Measurements from ENCODE around the gene CLPSL1.

CLPSL1 gene

GRCh38 chr6:35765739-35766138 is 15.1 kb upstream of the CLPSL1 start:
- DNase-seq: no peak

- DNase-seq: no peak
Measured at GRCh38 chr6:35769211-35769610, 11.6 kb upstream of the CLPSL1 start.

- DNase-seq: no peak
Measured at GRCh38 chr6:35771343-35771627, 9.5 kb upstream of the CLPSL1 start.

- DNase-seq: no peak
Measured at GRCh38 chr6:35774116-35774794, 6.6 kb upstream of the CLPSL1 start.

GRCh38 chr6:35775031-35775430 is 5.8 kb upstream of the CLPSL1 start:
- DNase-seq: no peak

- no peak for DNase-seq
Measured at GRCh38 chr6:35776364-35777215, 4.2 kb upstream of the CLPSL1 start, which contains the start of gene CLPSL2. TSS of gene CLPSL2 (plus strand) at chr6:35776598. CDS start at chr6:35776619, 21 bp downstream.

GRCh38 chr6:35777356-35778102 is 3.3 kb upstream of the CLPSL1 start:
- DNase-seq: no peak

GRCh38 chr6:35778437-35778836 is 2.4 kb upstream of the CLPSL1 start:
- DNase-seq: no peak

GRCh38 chr6:35781290-35781689 is 471 bp downstream of the CLPSL1 start:
- DNase-seq: no peak

- DNase-seq: no peak
Measured at GRCh38 chr6:35782424-35782823, 1.6 kb downstream of the CLPSL1 start.

GRCh38 chr6:35784200-35784599 is 3.4 kb downstream of the CLPSL1 start:
- DNase-seq: no peak

- no peak for DNase-seq
Measured at GRCh38 chr6:35786272-35786671, 5.5 kb downstream of the CLPSL1 start.

- DNase-seq: no peak
Measured at GRCh38 chr6:35786810-35787209, 6.0 kb downstream of the CLPSL1 start.

- DNase-seq: no peak
Measured at GRCh38 chr6:35787266-35788218, 6.7 kb downstream of the CLPSL1 start.

GRCh38 chr6:35788423-35788982 is 7.7 kb downstream of the CLPSL1 start:
- no peak for DNase-seq

GRCh38 chr6:35790683-35791082 is 9.9 kb downstream of the CLPSL1 start:
- no peak for DNase-seq

- DNase-seq: no peak
Measured at GRCh38 chr6:35794536-35795452, 14.0 kb downstream of the CLPSL1 start.

GRCh38 chr6:35795453-35796071 is 14.7 kb downstream of the CLPSL1 start:
- no peak for DNase-seq

- no peak for DNase-seq
Measured at GRCh38 chr6:35796236-35796635, 15.4 kb downstream of the CLPSL1 start.

- no peak for DNase-seq
Measured at GRCh38 chr6:35797837-35798526, 17.2 kb downstream of the CLPSL1 start.
